Muscle of leg (tissue), 11 donors: ENCODE data around the gene AKAP13. TPM values are rescaled to one million over a fixed set of nuclear protein-coding genes. Genes with fewer than 3 reads are reported as not detected.
"Not testable (repeated sequence)": the region's sequence is repeated elsewhere in the genome, so short reads cannot be mapped to it uniquely, and the experiment has no call there.

Experiments used
- DNase-seq: peaks from one replicate; pipeline ENCODE4 v3.0.0; 2013
- H3K27ac ChIP-seq: one replicate; pipeline ENCODE4 v1.5.1; 2013; ENCODE audit warnings: mild to moderate bottlenecking, low read length, control low read depth
- H3K27me3 ChIP-seq: one replicate; pipeline ENCODE4 v1.6.1; 2013; ENCODE audit warnings: low read length; ENCODE audit not compliant: control insufficient read depth, insufficient read depth
- H3K36me3 ChIP-seq: one replicate; pipeline ENCODE4 v1.6.1; 2013; ENCODE audit warnings: low read length; ENCODE audit not compliant: control insufficient read depth, insufficient read depth
- H3K4me1 ChIP-seq: one replicate; pipeline ENCODE4 v1.6.1; 2013; ENCODE audit warnings: low read length; ENCODE audit not compliant: control insufficient read depth, insufficient read depth
- H3K4me3 ChIP-seq: one replicate; pipeline ENCODE4 v1.5.1; 2013; ENCODE audit warnings: low read length, control low read depth
- H3K9me3 ChIP-seq: replicated peaks from 2 replicates; pipeline ENCODE4 v1.6.1; 2013; ENCODE audit warnings: low read depth, low read length; ENCODE audit not compliant: control insufficient read depth
- WGBS: methylation state at CpG from one replicate; pipeline ENCODE4 v1.1.5; 2013; ENCODE audit warnings: missing lambda C conversion rate; ENCODE audit not compliant: insufficient coverage; 5-methylcytosine and 5-hydroxymethylcytosine counted together
- polyA plus RNA-seq, 8 donors: library from polyadenylated mRNA; unstranded; fragments of 120-200 nt; gene quantifications; one replicate each; pipeline versions ENCODE4 v1.2.1 to v1.2.3, GENCODE V29; 2013; ENCODE audit warnings: inconsistent platforms in 1 of 8, low replicate concordance in 1 of 8; ENCODE audit not compliant: insufficient read length in 8 of 8, insufficient read depth in 1 of 8
- total RNA-seq: library from RNA; stranded (reverse); fragments of 120-200 nt; gene quantifications from one replicate; pipeline ENCODE4 v1.2.4, GENCODE V29; 2013

AKAP13 gene
- total and polyA plus RNA-seq, 9 donors: 65.2 to 90.9 (median 80.1) TPM

DNA sequence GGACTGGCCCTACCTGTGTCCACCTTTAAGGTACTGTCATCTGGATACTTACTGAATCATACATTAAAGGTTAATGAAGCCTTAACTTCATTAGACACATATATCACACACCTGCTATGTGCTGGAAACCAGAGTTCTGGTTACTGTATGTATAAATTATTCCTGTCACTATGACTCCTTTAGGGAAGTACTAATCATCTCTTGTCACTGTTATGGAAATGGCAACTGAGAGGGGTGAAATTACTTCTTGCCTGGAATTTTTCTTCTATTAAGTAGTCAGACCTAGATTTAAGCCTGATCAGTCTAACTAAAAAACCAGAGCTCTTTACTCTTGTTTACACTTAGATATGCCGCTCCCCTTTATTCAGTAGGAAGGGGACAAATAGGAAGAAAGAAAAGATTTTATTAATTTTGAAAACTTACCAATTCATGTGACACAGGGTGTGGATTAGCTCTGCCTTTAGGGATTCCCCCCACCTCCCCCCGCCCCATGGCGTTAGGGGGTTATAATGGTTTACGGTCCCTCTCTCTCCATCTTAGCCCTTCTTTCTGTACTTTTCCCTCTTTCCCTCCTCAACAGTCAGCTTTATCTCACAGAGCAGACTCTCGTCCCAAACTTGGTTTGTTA, 261.8 kb downstream of the AKAP13 start:
- peaks cover 13% of the 10 kb centered on the region for H3K4me1 ChIP-seq
- no CpG with 5 or more reads among the region's 5 CpGs for WGBS
- peaks cover 18% of the 10 kb centered on the region for H3K36me3 ChIP-seq
- H3K27ac ChIP-seq: peak overlapping the region; percentile 99
- H3K9me3 ChIP-seq: no peaks in the 10 kb centered on the region
- peak overlapping the region; percentile 20 for H3K4me3 ChIP-seq
- DNase-seq: no peak
- H3K27me3 ChIP-seq: no peaks in the 10 kb centered on the region

- no CpG with 5 or more reads among the region's 6 CpGs for WGBS
- no peaks in the 10 kb centered on the region for H3K9me3 ChIP-seq
- peak overlapping the region; percentile 99 for H3K27ac ChIP-seq
- peaks cover 13% of the 10 kb centered on the region for H3K4me1 ChIP-seq
- peak; percentile 99 for DNase-seq
- H3K36me3 ChIP-seq: peaks cover 21% of the 10 kb centered on the region
- peak overlapping the region; percentile 20 for H3K4me3 ChIP-seq
- H3K27me3 ChIP-seq: no peaks in the 10 kb centered on the region
Observed at GRCh38 chr15:85642693-85643066, 262.3 kb downstream of the AKAP13 start.

DNA sequence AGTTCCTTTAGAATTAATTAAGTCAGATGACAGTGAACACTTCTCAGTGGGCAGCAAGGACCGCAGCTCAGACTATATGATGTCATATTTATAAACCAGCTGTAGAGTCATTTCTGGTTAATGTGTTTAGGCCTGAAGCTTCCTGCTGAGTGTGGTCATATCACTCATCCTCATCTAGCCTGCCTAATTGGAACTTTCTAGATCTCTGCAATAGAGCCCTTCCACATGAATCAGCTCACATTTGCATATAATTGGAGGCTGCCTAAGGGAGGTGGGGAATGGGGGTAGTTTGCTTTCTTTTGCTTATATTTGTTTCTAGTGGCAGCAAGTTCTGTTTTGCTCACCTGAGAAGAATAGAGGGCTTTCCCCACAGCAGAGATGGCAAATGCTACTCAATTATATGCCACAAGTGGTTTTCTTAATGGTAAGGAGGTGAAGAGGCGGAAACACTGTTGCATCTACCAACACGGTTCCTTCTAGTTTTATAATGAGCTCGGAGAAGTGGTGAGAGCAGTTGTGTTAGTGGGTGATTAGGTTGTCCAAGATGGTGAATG, 266.2 kb downstream of the AKAP13 start:
- H3K9me3 ChIP-seq: no peaks in the 10 kb centered on the region
- H3K36me3 ChIP-seq: peaks cover 19% of the 10 kb centered on the region
- no peaks in the 10 kb centered on the region for H3K27me3 ChIP-seq
- peaks cover 16% of the 10 kb centered on the region for H3K4me1 ChIP-seq
- no peak overlapping the region for H3K27ac ChIP-seq
- DNase-seq: no peak
- no peak overlapping the region for H3K4me3 ChIP-seq
- WGBS: 95% methylated on average over 3 of the region's 4 CpGs

DNA sequence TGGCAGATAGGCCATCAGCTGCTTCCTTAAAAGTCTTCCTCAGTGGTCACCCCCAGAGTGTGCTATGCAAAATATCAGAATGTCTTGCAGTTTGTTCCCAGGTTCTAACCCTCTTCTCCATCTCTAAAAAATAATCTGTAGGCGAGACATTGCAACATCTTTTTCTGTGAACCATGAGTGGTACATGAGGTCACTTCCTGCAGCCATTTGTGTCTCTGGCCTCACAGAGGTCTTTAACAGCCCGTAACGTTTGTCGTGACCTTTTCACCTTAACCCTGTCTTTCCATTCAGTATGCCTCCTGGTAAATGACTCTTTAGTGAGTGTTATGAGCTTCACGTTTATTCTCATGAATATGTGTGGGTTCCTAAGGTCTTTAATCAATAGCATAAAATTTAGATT, 269.0 kb downstream of the AKAP13 start:
- no peak overlapping the region for H3K4me3 ChIP-seq
- H3K4me1 ChIP-seq: peaks cover 4% of the 10 kb centered on the region
- 63% methylated on average over 1 of the region's 5 CpGs for WGBS
- peak overlapping the region; percentile 76 for H3K27ac ChIP-seq
- H3K27me3 ChIP-seq: no peaks in the 10 kb centered on the region
- H3K36me3 ChIP-seq: peaks cover 27% of the 10 kb centered on the region
- peak; percentile 72 for DNase-seq
- no peaks in the 10 kb centered on the region for H3K9me3 ChIP-seq

DNA sequence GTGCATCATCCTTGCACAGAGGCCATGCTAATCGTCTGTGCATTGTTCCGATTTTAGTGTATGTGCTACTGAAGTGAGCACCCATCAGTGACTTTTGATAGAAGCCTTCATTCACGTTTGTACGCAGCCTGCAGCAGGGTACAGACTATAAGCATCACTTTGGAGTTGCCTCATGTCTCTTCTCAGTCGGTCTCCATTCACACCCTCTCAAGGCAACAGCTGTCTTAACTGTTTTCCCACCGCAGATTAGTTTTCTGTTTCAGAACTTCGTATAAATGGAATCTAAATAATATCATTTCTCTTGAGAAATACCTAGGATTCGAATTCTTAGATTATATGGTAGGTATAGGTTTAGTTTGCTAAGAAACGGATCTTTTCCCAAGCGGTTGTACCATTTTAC, 271.1 kb downstream of the AKAP13 start:
- WGBS: 95% methylated on average over 3 of the region's 10 CpGs
- Histone ChIP-seq H3K27me3 (no peaks in the 10 kb centered on the region), H3K4me1 (peaks cover 4% of the 10 kb centered on the region), H3K36me3 (peaks cover 30% of the 10 kb centered on the region), H3K4me3 (no peak overlapping the region), H3K27ac (no peak overlapping the region), H3K9me3 (no peaks in the 10 kb centered on the region)
- no peak for DNase-seq

GRCh38 chr15:85652457-85652856, 272.1 kb downstream of the AKAP13 start:
- Histone ChIP-seq H3K27me3 (no peaks in the 10 kb centered on the region), H3K4me3 (no peak overlapping the region), H3K36me3 (peaks cover 27% of the 10 kb centered on the region), H3K27ac (no peak overlapping the region), H3K4me1 (peaks cover 4% of the 10 kb centered on the region), H3K9me3 (no peaks in the 10 kb centered on the region)
- no peak for DNase-seq
- 75% methylated on average over 3 of the region's 4 CpGs for WGBS

- no peaks in the 10 kb centered on the region for H3K9me3 ChIP-seq
- WGBS: no CpG with 5 or more reads among the region's 1 CpG
- H3K4me1 ChIP-seq: no peaks in the 10 kb centered on the region
- peaks cover 33% of the 10 kb centered on the region for H3K36me3 ChIP-seq
- H3K4me3 ChIP-seq: no peak overlapping the region
- no peak overlapping the region for H3K27ac ChIP-seq
- DNase-seq: no peak
- H3K27me3 ChIP-seq: no peaks in the 10 kb centered on the region
Observed at GRCh38 chr15:85657132-85657531, 276.7 kb downstream of the AKAP13 start.

- no peak overlapping the region for H3K27ac ChIP-seq
- no peak for DNase-seq
- H3K4me1 ChIP-seq: no peaks in the 10 kb centered on the region
- H3K36me3 ChIP-seq: peaks cover 39% of the 10 kb centered on the region
- no CpG with 5 or more reads among the region's 3 CpGs for WGBS
- H3K27me3 ChIP-seq: no peaks in the 10 kb centered on the region
- no peak overlapping the region for H3K4me3 ChIP-seq
- no peaks in the 10 kb centered on the region for H3K9me3 ChIP-seq
Observed at GRCh38 chr15:85658816-85659215, 278.4 kb downstream of the AKAP13 start.

GRCh38 chr15:85661859-85662258, 281.5 kb downstream of the AKAP13 start:
- Histone ChIP-seq H3K9me3 (no peaks in the 10 kb centered on the region), H3K27me3 (no peaks in the 10 kb centered on the region), H3K4me1 (no peaks in the 10 kb centered on the region), H3K36me3 (peaks cover 40% of the 10 kb centered on the region), H3K4me3 (no peak overlapping the region), H3K27ac (no peak overlapping the region)
- 100% methylated on average over 2 of the region's 3 CpGs for WGBS
- no peak for DNase-seq

GRCh38 chr15:85665677-85666076, 285.3 kb downstream of the AKAP13 start:
- not testable (repeated sequence) for H3K9me3 ChIP-seq, H3K4me3 ChIP-seq, H3K27ac ChIP-seq, DNase-seq, H3K4me1 ChIP-seq, H3K27me3 ChIP-seq
- peaks cover 36% of the 10 kb centered on the region for H3K36me3 ChIP-seq
- WGBS: no CpG with 5 or more reads among the region's 6 CpGs
